Endothelial cell of umbilical vein (primary cell): ENCODE data around the gene RWDD4.

ENCODE experiments used
- CTCF ChIP-seq, 2 donors: IDR thresholded peaks; 1 replicate in 1 of 2; 2 replicates in 1 of 2; pipeline ENCODE4 v1.5.1; 2011; ENCODE audit warnings: low read length in 2 of 2, mild to moderate bottlenecking in 2 of 2, moderate library complexity in 2 of 2, control low read depth in 1 of 2, inconsistent platforms in 1 of 2, low read depth in 1 of 2; ENCODE audit not compliant: insufficient read depth in 1 of 2; ENCODE audit errors: extremely low read depth in 1 of 2
- EZH2 ChIP-seq: IDR thresholded peaks from 2 replicates; pipeline ENCODE4 v1.6.1; 2012; ENCODE audit warnings: borderline replicate concordance, low read depth, mild to moderate bottlenecking, moderate library complexity, low read length, inconsistent platforms; ENCODE audit not compliant: severe bottlenecking
- MYC ChIP-seq: IDR thresholded peaks from one replicate; pipeline ENCODE4 v1.6.1; 2011; ENCODE audit warnings: mild to moderate bottlenecking, low read depth, low read length
- POLR2A ChIP-seq: IDR thresholded peaks from 2 replicates; pipeline ENCODE4 v1.6.1; 2012; ENCODE audit warnings: low read depth, mild to moderate bottlenecking, control low read depth, low read length
- POLR2AphosphoS5 ChIP-seq: IDR thresholded peaks from 2 replicates; pipeline ENCODE4 v1.6.1; 2012; ENCODE audit warnings: low read depth, mild to moderate bottlenecking, control low read depth, low read length, moderate library complexity; ENCODE audit not compliant: insufficient read depth

DNA sequence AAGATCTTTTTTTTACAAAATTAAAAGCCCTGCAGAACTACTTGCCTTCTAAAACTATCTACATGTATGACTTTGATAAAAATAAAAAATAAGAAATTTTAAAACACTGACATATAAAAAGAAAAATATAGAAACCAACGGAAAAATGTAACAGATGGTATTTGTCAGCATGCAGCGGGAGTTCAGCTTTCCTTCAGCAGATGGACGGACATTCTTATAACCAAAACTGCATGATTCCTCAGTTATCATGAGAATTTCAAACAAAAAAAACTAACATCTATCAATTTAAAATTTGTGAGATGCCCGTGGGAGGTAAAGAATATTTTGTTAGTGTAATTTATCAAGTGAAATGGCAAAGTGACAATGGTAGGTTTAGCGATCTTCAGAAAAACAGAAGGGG lies 23.2 kb downstream of the RWDD4 start:
- TF ChIP-seq CTCF (IDR thresholded peaks at IDR 0.05; ENCODE audit: extremely low read depth in 1 of 2, insufficient read depth in 1 of 2, low read depth in 1 of 2, low read length in 2 of 2): no peak
- no peak for TF ChIP-seq EZH2
- no peak for TF ChIP-seq POLR2AphosphoS5
- no peak for TF ChIP-seq MYC
- no peak for TF ChIP-seq POLR2A
